ENCODE data around the gene RTKN2. TPM values are rescaled to one million over a fixed set of nuclear protein-coding genes. Genes with fewer than 3 reads are reported as not detected.

RTKN2 gene
- total and polyA plus RNA-seq, 10 of the 15 experiments (the other 5 are each of a cell fraction or from before 2014, with no cell fraction given): 0.10 TPM; not detected in 9

GRCh38 chr10:62268399-62269114 is at the start of gene RTKN2 (continued):
- TF ChIP-seq, protein P1, sequence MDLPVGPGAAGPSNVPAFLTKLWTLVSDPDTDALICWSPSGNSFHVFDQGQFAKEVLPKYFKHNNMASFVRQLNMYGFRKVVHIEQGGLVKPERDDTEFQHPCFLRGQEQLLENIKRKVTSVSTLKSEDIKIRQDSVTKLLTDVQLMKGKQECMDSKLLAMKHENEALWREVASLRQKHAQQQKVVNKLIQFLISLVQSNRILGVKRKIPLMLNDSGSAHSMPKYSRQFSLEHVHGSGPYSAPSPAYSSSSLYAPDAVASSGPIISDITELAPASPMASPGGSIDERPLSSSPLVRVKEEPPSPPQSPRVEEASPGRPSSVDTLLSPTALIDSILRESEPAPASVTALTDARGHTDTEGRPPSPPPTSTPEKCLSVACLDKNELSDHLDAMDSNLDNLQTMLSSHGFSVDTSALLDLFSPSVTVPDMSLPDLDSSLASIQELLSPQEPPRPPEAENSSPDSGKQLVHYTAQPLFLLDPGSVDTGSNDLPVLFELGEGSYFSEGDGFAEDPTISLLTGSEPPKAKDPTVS (IDR thresholded peaks at IDR 0.05; ENCODE audit: low read depth, low read length): no peak
- TF ChIP-seq BCL11A (IDR thresholded peaks at IDR 0.05; ENCODE audit: low read depth, low read length) (no peak), RAD51 (IDR thresholded peaks at IDR 0.05) (no peak), ZNF207 (IDR thresholded peaks at IDR 0.05; ENCODE audit: borderline replicate concordance) (no peak), BMI1 (IDR thresholded peaks at IDR 0.05; ENCODE audit: borderline replicate concordance) (no peak), BHLHE40 (IDR thresholded peaks at IDR 0.05; ENCODE audit: borderline replicate concordance in 1 of 2, low read depth in 2 of 2, low read length in 1 of 2) (peak in 1 of 2 experiments; percentile 70; a peak in 2 of 4 replicates), ZNF384 (IDR thresholded peaks at IDR 0.05; ENCODE audit: borderline replicate concordance, low read depth, low read length) (no peak), CREM (IDR thresholded peaks at IDR 0.05; ENCODE audit: low read depth) (no peak), NFYA (IDR thresholded peaks at IDR 0.05; ENCODE audit: borderline replicate concordance, low read depth, low read length) (no peak), JUND (IDR thresholded peaks at IDR 0.05; ENCODE audit: low read depth, low read length) (0 out of 2 replicates have a peak, but pooled peaks have one; percentile 43), RUNX3 (IDR thresholded peaks at IDR 0.05; ENCODE audit: low read length) (peak; percentile 11; the same call in 1 of the 2 replicates), JUNB (IDR thresholded peaks at IDR 0.05) (no peak), STAT3 (IDR thresholded peaks at IDR 0.05; ENCODE audit: low read depth, low read length) (no peak), EP300 (IDR thresholded peaks at IDR 0.05; ENCODE audit: borderline replicate concordance in 1 of 2, control insufficient read depth in 1 of 2, low read depth in 2 of 2, low read length in 2 of 2) (no peak), BRCA1 (IDR thresholded peaks at IDR 0.05; ENCODE audit: low read depth, low read length) (no peak), EGR1 (IDR thresholded peaks at IDR 0.05; ENCODE audit: borderline replicate concordance in 1 of 2, low read depth in 2 of 2, low read length in 2 of 2) (no peak), ZNF274 (IDR thresholded peaks at IDR 0.05; ENCODE audit: insufficient read depth, insufficient read length) (no peak), SUPT20H (IDR thresholded peaks at IDR 0.05; ENCODE audit: borderline replicate concordance, control insufficient read depth, low read depth, low read length) (no peak), IRF4 (IDR thresholded peaks at IDR 0.05; ENCODE audit: low read depth, low read length) (no peak)
- TF ChIP-seq, protein P2, sequence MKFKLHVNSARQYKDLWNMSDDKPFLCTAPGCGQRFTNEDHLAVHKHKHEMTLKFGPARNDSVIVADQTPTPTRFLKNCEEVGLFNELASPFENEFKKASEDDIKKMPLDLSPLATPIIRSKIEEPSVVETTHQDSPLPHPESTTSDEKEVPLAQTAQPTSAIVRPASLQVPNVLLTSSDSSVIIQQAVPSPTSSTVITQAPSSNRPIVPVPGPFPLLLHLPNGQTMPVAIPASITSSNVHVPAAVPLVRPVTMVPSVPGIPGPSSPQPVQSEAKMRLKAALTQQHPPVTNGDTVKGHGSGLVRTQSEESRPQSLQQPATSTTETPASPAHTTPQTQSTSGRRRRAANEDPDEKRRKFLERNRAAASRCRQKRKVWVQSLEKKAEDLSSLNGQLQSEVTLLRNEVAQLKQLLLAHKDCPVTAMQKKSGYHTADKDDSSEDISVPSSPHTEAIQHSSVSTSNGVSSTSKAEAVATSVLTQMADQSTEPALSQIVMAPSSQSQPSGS (IDR thresholded peaks at IDR 0.05; ENCODE audit: low read length): no peak
- TF ChIP-seq, protein P3, sequence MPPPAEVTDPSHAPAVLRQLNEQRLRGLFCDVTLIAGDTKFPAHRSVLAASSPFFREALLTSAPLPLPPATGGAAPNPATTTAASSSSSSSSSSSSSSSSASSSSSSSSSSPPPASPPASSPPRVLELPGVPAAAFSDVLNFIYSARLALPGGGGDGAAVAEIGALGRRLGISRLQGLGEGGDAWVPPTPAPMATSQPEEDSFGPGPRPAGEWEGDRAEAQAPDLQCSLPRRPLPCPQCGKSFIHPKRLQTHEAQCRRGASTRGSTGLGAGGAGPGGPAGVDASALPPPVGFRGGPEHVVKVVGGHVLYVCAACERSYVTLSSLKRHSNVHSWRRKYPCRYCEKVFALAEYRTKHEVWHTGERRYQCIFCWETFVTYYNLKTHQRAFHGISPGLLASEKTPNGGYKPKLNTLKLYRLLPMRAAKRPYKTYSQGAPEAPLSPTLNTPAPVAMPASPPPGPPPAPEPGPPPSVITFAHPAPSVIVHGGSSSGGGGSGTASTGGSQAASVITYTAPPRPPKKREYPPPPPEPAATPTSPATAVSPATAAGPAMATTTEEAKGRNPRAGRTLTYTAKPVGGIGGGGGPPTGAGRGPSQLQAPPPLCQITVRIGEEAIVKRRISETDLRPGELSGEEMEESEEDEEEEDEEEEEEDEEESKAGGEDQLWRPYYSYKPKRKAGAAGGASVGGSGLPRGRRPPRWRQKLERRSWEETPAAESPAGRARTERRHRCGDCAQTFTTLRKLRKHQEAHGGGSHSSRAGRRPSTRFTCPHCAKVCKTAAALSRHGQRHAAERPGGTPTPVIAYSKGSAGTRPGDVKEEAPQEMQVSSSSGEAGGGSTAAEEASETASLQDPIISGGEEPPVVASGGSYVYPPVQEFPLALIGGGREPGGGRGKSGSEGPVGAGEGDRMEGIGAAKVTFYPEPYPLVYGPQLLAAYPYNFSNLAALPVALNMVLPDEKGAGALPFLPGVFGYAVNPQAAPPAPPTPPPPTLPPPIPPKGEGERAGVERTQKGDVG (CRISPR knock-in tag; IDR thresholded peaks at IDR 0.05): no peak
- TF ChIP-seq, protein P4, sequence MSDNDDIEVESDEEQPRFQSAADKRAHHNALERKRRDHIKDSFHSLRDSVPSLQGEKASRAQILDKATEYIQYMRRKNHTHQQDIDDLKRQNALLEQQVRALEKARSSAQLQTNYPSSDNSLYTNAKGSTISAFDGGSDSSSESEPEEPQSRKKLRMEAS (IDR thresholded peaks at IDR 0.05; ENCODE audit: low read depth, low read length): no peak
- TF ChIP-seq, protein P5, sequence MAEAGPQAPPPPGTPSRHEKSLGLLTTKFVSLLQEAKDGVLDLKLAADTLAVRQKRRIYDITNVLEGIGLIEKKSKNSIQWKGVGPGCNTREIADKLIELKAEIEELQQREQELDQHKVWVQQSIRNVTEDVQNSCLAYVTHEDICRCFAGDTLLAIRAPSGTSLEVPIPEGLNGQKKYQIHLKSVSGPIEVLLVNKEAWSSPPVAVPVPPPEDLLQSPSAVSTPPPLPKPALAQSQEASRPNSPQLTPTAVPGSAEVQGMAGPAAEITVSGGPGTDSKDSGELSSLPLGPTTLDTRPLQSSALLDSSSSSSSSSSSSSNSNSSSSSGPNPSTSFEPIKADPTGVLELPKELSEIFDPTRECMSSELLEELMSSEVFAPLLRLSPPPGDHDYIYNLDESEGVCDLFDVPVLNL (IDR thresholded peaks at IDR 0.05; ENCODE audit: low read depth, low read length): peak; percentile 88
